Activated CD8-positive, alpha-beta T cell treated with anti-CD3 and anti-CD28 coated beads for 36 hours (primary cell): ENCODE data around the gene PASD1. TPM values are rescaled to one million over a fixed set of nuclear protein-coding genes. Genes with fewer than 3 reads are reported as not detected.

Source experiments
- ATAC-seq: fragments of 200-7000 bp; cut with Tn5 transposase; one replicate; pipeline ENCODE4 v1.10.0; 2021; ENCODE audit warnings: mild to moderate bottlenecking, moderate library complexity
- CTCF ChIA-PET: fragments of 350-600 bp; sonication (Branson Sonifier 250); formaldehyde crosslinking; loops from one replicate; lab custom pipeline; 2021; ENCODE audit warnings: antibody characterized with exemption; lab: Charles Lee
- POLR2A ChIA-PET: fragments of 350-600 bp; sonication (Branson Sonifier 250); formaldehyde crosslinking; loops from one replicate; lab custom pipeline; 2021; ENCODE audit warnings: antibody characterized with exemption; lab: Charles Lee
- DNase-seq: peaks from one replicate; pipeline ENCODE4 v3.0.0-alpha.2; 2020
- H3K27ac Mint-ChIP-seq: one replicate; pipeline ENCODE4 v1.8.0; 2021; ENCODE audit warnings: mild to moderate bottlenecking, mixed read lengths
- H3K27me3 Mint-ChIP-seq: one replicate; pipeline ENCODE4 v1.8.0; 2021; ENCODE audit warnings: mixed read lengths
- H3K36me3 Mint-ChIP-seq: one replicate; pipeline ENCODE4 v1.8.0; 2021; ENCODE audit warnings: low read depth, mixed read lengths
- H3K4me1 Mint-ChIP-seq: one replicate; pipeline ENCODE4 v1.8.0; 2021; ENCODE audit warnings: low read depth, mixed read lengths
- H3K4me3 Mint-ChIP-seq: one replicate; pipeline ENCODE4 v1.8.0; 2021; ENCODE audit warnings: mild to moderate bottlenecking, moderate library complexity, mixed read lengths
- H3K9me3 Mint-ChIP-seq: one replicate; pipeline ENCODE4 v1.8.0; 2021; ENCODE audit warnings: mixed read lengths
- CTCF ChIP-seq: fragments of 200-600 bp; IDR thresholded peaks from one replicate; pipeline ENCODE4 v1.8.0; 2022; ENCODE audit warnings: antibody characterized with exemption, mild to moderate bottlenecking
- intact Hi-C: fragments of 100-400 bp; cut with micrococcal nuclease; formaldehyde crosslinking; loops from one replicate; pipeline ENCODE4 v1.10.0; 2022
- total RNA-seq, 2 experiments: library from RNA; stranded (reverse); gene quantifications; one replicate each; pipeline ENCODE4 v1.2.3, GENCODE V29; 2021

The PASD1 gene, protein sequence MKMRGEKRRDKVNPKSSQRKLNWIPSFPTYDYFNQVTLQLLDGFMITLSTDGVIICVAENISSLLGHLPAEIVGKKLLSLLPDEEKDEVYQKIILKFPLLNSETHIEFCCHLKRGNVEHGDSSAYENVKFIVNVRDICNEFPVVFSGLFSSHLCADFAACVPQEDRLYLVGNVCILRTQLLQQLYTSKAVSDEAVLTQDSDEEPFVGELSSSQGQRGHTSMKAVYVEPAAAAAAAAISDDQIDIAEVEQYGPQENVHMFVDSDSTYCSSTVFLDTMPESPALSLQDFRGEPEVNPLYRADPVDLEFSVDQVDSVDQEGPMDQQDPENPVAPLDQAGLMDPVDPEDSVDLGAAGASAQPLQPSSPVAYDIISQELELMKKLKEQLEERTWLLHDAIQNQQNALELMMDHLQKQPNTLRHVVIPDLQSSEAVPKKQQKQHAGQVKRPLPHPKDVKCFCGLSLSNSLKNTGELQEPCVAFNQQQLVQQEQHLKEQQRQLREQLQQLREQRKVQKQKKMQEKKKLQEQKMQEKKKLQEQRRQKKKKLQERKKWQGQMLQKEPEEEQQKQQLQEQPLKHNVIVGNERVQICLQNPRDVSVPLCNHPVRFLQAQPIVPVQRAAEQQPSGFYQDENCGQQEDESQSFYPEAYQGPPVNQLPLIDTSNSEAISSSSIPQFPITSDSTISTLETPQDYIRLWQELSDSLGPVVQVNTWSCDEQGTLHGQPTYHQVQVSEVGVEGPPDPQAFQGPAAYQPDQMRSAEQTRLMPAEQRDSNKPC
- total RNA-seq: not detected

DNA sequence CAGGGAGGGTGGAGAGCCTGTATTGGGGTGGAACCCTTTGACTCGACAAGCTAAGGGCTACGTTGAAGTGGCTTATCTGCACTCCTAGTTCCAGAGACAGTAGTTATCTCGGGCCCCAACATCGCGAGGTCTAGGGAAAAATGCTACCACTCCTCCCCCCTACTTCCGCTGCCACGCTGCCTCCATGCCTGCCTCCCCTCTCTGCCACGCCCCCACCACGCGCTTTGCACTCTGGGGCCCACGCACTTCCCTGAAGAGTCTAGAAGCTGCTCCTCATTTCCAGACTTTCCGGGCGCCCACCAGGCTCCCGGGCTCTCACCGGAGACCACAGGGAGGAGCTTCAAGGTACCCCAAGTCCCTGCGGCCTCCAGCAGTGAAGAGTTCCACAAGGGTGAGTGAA is at the start of gene PASD1:
Gene PASD1 (plus strand): TSS at position 227 of the 400 bp plus-strand sequence. CDS start 37,879 bp downstream, outside the sequence.
- Mint-ChIP-seq H3K36me3 (no peaks in the 10 kb centered on the region), H3K4me3 (no peak within 1 kb of the TSS), H3K4me1 (no peaks in the 10 kb centered on the region), H3K27me3 (no peaks in the 10 kb centered on the region), H3K9me3 (no peaks in the 10 kb centered on the region), H3K27ac (no peak within 1 kb of the TSS)
- ATAC-seq (no peak), DNase-seq (no peak)
- POLR2A ChIA-PET: no interaction called here
- CTCF ChIA-PET: no interaction called here
- intact Hi-C loops: no loop called here
- no peak for TF ChIP-seq CTCF

- intact Hi-C loops: no loop called here
- CTCF ChIA-PET: no interaction called here
- Mint-ChIP-seq H3K27ac (no peak overlapping the region), H3K9me3 (no peaks in the 10 kb centered on the region), H3K4me3 (no peak overlapping the region), H3K36me3 (no peaks in the 10 kb centered on the region), H3K4me1 (no peaks in the 10 kb centered on the region), H3K27me3 (no peaks in the 10 kb centered on the region)
- DNase-seq (no peak), ATAC-seq (no peak)
- POLR2A ChIA-PET: no interaction called here
- TF ChIP-seq CTCF: no peak
Measured at GRCh38 chrX:151515237-151515636, 48.2 kb upstream of the PASD1 start.

GRCh38 chrX:151516538-151517187 is 46.8 kb upstream of the PASD1 start:
- intact Hi-C loops: no loop called here
- POLR2A ChIA-PET: no interaction called here
- ATAC-seq (no peak), DNase-seq (no peak)
- Mint-ChIP-seq H3K27me3 (no peaks in the 10 kb centered on the region), H3K4me3 (no peak overlapping the region), H3K36me3 (no peaks in the 10 kb centered on the region), H3K27ac (no peak overlapping the region), H3K9me3 (no peaks in the 10 kb centered on the region), H3K4me1 (no peaks in the 10 kb centered on the region)
- CTCF ChIA-PET: no interaction called here
- no peak for TF ChIP-seq CTCF

DNA sequence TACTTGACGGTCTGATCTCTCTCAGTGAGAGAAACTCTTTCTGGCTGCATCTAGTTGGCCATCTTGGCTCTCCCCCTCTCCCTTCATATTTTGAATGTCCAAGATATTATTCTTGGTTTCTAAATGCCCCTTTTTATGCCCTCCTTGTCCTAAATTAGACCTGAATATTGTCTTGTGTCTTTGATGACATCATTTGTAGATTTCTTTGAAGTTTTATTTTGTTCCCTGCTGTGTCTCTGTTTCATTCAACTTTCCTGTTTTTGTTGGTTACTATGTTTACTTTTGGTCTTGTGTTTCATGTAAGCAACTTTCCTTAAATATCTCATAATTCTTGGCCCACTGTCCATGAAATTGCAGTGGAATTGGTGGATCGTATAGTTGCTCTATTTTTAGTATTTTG is 46.1 kb upstream of the PASD1 start:
- H3K9me3 Mint-ChIP-seq: no peaks in the 10 kb centered on the region
- no peaks in the 10 kb centered on the region for H3K27me3 Mint-ChIP-seq
- no peaks in the 10 kb centered on the region for H3K4me1 Mint-ChIP-seq
- no peak for DNase-seq
- ChIA-PET POLR2A (no interaction called here), CTCF (no interaction called here)
- no peaks in the 10 kb centered on the region for H3K36me3 Mint-ChIP-seq
- no peak overlapping the region for H3K27ac Mint-ChIP-seq
- intact Hi-C loops: no loop called here
- TF ChIP-seq CTCF: no peak
- ATAC-seq: no peak
- no peak overlapping the region for H3K4me3 Mint-ChIP-seq
